GM23338 (cell line): ENCODE data around the gene LACRT. TPM values are rescaled to one million over a fixed set of nuclear protein-coding genes. Genes with fewer than 3 reads are reported as not detected.

ENCODE experiments used
- ATAC-seq: fragments of 200-7000 bp; cut with Tn5 transposase; 3 replicates; pipeline ENCODE4 v1.9.1; 2020
- DNase-seq: peaks from one replicate; pipeline ENCODE4 v3.0.0-alpha.2; 2015; ENCODE audit warnings: low spot score
- H2AFZ ChIP-seq: fragments of 200-600 bp; sonication (generic); 2 replicates; pipeline ENCODE4 v1.8.0; 2016; ENCODE audit warnings: antibody characterized with exemption, mild to moderate bottlenecking, moderate library complexity
- H3F3A ChIP-seq: fragments of 200-600 bp; sonication (generic); replicated peaks from 2 replicates; pipeline ENCODE4 v1.8.0; 2017; ENCODE audit warnings: antibody characterized with exemption, mixed run types, low read depth
- H3K27ac ChIP-seq: fragments of 200-600 bp; sonication (generic); 2 replicates; pipeline ENCODE4 v1.6.1; 2016; ENCODE audit warnings: low read depth
- H3K27me3 ChIP-seq: fragments of 200-600 bp; sonication (generic); 2 replicates; pipeline ENCODE4 v1.8.0; 2016; ENCODE audit warnings: mild to moderate bottlenecking, mixed run types, moderate library complexity; ENCODE audit not compliant: insufficient read depth
- H3K36me3 ChIP-seq: fragments of 200-600 bp; sonication (generic); 2 replicates; pipeline ENCODE4 v1.8.0; 2016; ENCODE audit warnings: mild to moderate bottlenecking; ENCODE audit not compliant: insufficient read depth
- H3K4me1 ChIP-seq: fragments of 200-600 bp; sonication (generic); 2 replicates; pipeline ENCODE4 v1.8.0; 2016; ENCODE audit warnings: mild to moderate bottlenecking, moderate library complexity; ENCODE audit not compliant: insufficient read depth
- H3K4me2 ChIP-seq: fragments of 200-600 bp; sonication (generic); 2 replicates; pipeline ENCODE4 v1.7.1; 2017; ENCODE audit warnings: mixed run types
- H3K4me3 ChIP-seq: fragments of 200-600 bp; sonication (generic); 2 replicates; pipeline ENCODE4 v1.6.1; 2016; ENCODE audit warnings: mixed run types
- H3K79me2 ChIP-seq: fragments of 200-600 bp; sonication (generic); replicated peaks from 2 replicates; pipeline ENCODE4 v1.8.0; 2017; ENCODE audit warnings: mild to moderate bottlenecking; ENCODE audit not compliant: insufficient read depth
- H3K9me2 ChIP-seq: fragments of 200-600 bp; sonication (generic); 2 replicates; pipeline ENCODE4 v1.8.0; 2017; ENCODE audit not compliant: insufficient read depth
- H4K20me1 ChIP-seq: fragments of 200-600 bp; sonication (generic); replicated peaks from 2 replicates; pipeline ENCODE4 v1.8.0; 2017; ENCODE audit warnings: mild to moderate bottlenecking; ENCODE audit not compliant: insufficient read depth
- H3K27ac Mint-ChIP-seq: 2 replicates; pipeline ENCODE4 v1.8.0; 2020; ENCODE audit warnings: inconsistent platforms, mild to moderate bottlenecking, moderate library complexity, mixed read lengths
- H3K27me3 Mint-ChIP-seq: 3 replicates; pipeline ENCODE4 v1.8.0; 2022; ENCODE audit warnings: low read depth, mild to moderate bottlenecking, moderate library complexity, mixed read lengths, inconsistent platforms; ENCODE audit not compliant: insufficient read depth, poor library complexity
- H3K36me3 Mint-ChIP-seq: 3 replicates; pipeline ENCODE4 v1.8.0; 2021; ENCODE audit warnings: low read depth, mild to moderate bottlenecking, inconsistent platforms, moderate library complexity, mixed read lengths
- H3K4me1 Mint-ChIP-seq: 3 replicates; pipeline ENCODE4 v1.8.0; 2020; ENCODE audit warnings: mild to moderate bottlenecking, inconsistent platforms, mixed read lengths
- H3K4me3 Mint-ChIP-seq: 3 replicates; pipeline ENCODE4 v1.8.0; 2021; ENCODE audit warnings: moderate library complexity, mild to moderate bottlenecking, inconsistent platforms, mixed read lengths
- H3K9me3 Mint-ChIP-seq: 3 replicates; pipeline ENCODE4 v1.8.0; 2020; ENCODE audit warnings: moderate library complexity, mild to moderate bottlenecking, inconsistent platforms, mixed read lengths
- CREB1 ChIP-seq: fragments of 250-450 bp; sonication (Bioruptor Pico); IDR thresholded peaks from 2 replicates; pipeline ENCODE4 v1.5.0; 2020; ENCODE audit warnings: low read depth, mild to moderate bottlenecking, moderate library complexity
- EZH2 ChIP-seq: fragments of 200-600 bp; sonication (generic); IDR thresholded peaks from one replicate; pipeline ENCODE4 v1.8.0; 2017; ENCODE audit warnings: antibody characterized with exemption, mild to moderate bottlenecking, low read depth; ENCODE audit not compliant: unreplicated experiment
- EZH2phosphoT487 ChIP-seq: fragments of 200-600 bp; sonication (generic); IDR thresholded peaks from one replicate; pipeline ENCODE4 v1.8.1; 2018; ENCODE audit warnings: antibody characterized with exemption; ENCODE audit not compliant: unreplicated experiment
- POLR2AphosphoS5 ChIP-seq: IDR thresholded peaks from 2 replicates; pipeline ENCODE4 v1.6.1; 2016; ENCODE audit warnings: antibody characterized with exemption, low read depth
- REST ChIP-seq: IDR thresholded peaks from one replicate; pipeline ENCODE4 v1.6.1; 2018; ENCODE audit warnings: antibody characterized with exemption; ENCODE audit not compliant: unreplicated experiment
- STAT1 ChIP-seq: IDR thresholded peaks from one replicate; pipeline ENCODE4 v1.6.1; 2016; ENCODE audit warnings: antibody characterized with exemption; ENCODE audit not compliant: unreplicated experiment
- polyA plus RNA-seq: library from polyadenylated mRNA; unstranded; fragments of >200 nt; fragmentation: Nextera tagmentation; extraction: Ambion mirVana; gene quantifications from 2 replicates; pipeline ENCODE4 v1.2.1, GENCODE V29; 2016
- total RNA-seq: library from RNA; depleted of rRNA; stranded (reverse); fragments of >200 nt; shearing (Covaris generic); gene quantifications from 2 replicates; pipeline ENCODE4 v1.2.3, GENCODE V29; 2014
- TF ChIP-seq, protein P1 (sequence below), 2 experiments: fragments of 200-600 bp in 1 of 2; sonication (generic) in 1 of 2; conservative IDR thresholded peaks; 2 replicates each; pipeline versions ENCODE4 v1.5.1 to v1.6.1; 2016 to 2017; ENCODE audit warnings: antibody characterized with exemption in 2 of 2, low read depth in 2 of 2, mild to moderate bottlenecking in 2 of 2, moderate library complexity in 1 of 2

LACRT gene
- total and polyA plus RNA-seq, 2 experiments from 2014 or later: not detected

GRCh38 chr12:54653025-54653424, 18.3 kb upstream of the LACRT start (continued):
- no peak for TF ChIP-seq REST
- TF ChIP-seq, protein P1, sequence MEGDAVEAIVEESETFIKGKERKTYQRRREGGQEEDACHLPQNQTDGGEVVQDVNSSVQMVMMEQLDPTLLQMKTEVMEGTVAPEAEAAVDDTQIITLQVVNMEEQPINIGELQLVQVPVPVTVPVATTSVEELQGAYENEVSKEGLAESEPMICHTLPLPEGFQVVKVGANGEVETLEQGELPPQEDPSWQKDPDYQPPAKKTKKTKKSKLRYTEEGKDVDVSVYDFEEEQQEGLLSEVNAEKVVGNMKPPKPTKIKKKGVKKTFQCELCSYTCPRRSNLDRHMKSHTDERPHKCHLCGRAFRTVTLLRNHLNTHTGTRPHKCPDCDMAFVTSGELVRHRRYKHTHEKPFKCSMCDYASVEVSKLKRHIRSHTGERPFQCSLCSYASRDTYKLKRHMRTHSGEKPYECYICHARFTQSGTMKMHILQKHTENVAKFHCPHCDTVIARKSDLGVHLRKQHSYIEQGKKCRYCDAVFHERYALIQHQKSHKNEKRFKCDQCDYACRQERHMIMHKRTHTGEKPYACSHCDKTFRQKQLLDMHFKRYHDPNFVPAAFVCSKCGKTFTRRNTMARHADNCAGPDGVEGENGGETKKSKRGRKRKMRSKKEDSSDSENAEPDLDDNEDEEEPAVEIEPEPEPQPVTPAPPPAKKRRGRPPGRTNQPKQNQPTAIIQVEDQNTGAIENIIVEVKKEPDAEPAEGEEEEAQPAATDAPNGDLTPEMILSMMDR (conservative IDR thresholded peaks at IDR 0.05; ENCODE audit: low read depth in 2 of 2): no peak
- no peak for TF ChIP-seq CREB1 (CRISPR knock-in tag)
- no peak for TF ChIP-seq EZH2

DNA sequence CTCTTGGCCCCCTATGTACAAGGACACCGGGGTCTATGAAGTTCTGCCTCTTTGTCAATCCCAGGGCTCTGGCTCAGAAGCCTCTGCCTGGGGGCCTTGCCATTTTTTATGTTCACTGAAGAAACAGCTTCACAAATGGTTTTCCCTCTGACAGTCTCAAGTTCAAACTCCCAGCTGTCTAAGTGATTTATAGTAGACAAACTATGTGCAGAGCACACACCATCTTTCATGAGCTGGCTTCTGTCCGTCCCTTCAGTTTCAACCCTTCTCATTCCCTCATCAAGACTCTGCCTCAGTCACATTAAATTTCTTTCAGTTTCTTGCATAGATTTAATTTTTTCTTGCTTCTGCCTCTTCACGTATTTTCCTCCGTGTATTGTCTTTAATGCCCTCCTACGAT, 16.2 kb upstream of the LACRT start:
- H3K36me3 ChIP-seq: no peaks in the 10 kb centered on the region
- no peak overlapping the region for H3K4me3 ChIP-seq
- Mint-ChIP-seq H3K27ac (no peak overlapping the region), H3K4me1 (peaks cover 5% of the 10 kb centered on the region; the same call in 2 of the 3 replicates), H3K36me3 (no peaks in the 10 kb centered on the region), H3K9me3 (no peaks in the 10 kb centered on the region), H3K4me3 (no peak overlapping the region), H3K27me3 (no peaks in the 10 kb centered on the region)
- no peak overlapping the region for H3K4me2 ChIP-seq
- DNase-seq: no peak
- no peaks in the 10 kb centered on the region for H3K9me2 ChIP-seq
- no peaks in the 10 kb centered on the region for H3F3A ChIP-seq
- H2AFZ ChIP-seq: no peak overlapping the region
- no peaks in the 10 kb centered on the region for H3K79me2 ChIP-seq
- ATAC-seq: no peak
- no peak for TF ChIP-seq EZH2phosphoT487
- H3K27ac ChIP-seq: no peak overlapping the region
- H3K4me1 ChIP-seq: no peaks in the 10 kb centered on the region
- H3K27me3 ChIP-seq: no peaks in the 10 kb centered on the region
- H4K20me1 ChIP-seq: no peaks in the 10 kb centered on the region

DNA sequence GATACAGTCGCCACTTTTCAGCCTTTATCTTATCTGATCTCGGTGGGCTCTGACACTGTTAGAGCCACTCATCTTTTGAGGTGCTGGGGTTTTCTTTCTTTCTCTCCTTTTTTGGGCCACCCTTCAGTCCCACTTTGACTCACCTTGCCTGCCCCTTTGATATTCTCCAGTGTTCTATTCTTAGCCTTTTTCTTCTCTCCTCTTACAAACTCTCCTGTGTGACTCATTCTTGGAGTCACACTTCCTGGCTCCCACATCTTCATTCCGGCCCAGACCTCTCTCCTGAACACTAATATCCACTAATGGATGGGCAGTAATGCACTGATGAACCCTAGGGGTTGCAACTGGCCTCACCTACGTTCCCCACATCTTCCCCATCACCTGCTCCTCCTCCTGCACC, 15.7 kb upstream of the LACRT start:
- no peak overlapping the region for H3K4me3 ChIP-seq
- Mint-ChIP-seq H3K9me3 (no peaks in the 10 kb centered on the region), H3K36me3 (no peaks in the 10 kb centered on the region), H3K27me3 (no peaks in the 10 kb centered on the region), H3K4me1 (peaks cover 5% of the 10 kb centered on the region; the same call in 2 of the 3 replicates), H3K4me3 (no peak overlapping the region), H3K27ac (no peak overlapping the region)
- H3K27ac ChIP-seq: no peak overlapping the region
- no peaks in the 10 kb centered on the region for H3K27me3 ChIP-seq
- H3K79me2 ChIP-seq: no peaks in the 10 kb centered on the region
- ATAC-seq: no peak
- DNase-seq: no peak
- H2AFZ ChIP-seq: no peak overlapping the region
- no peaks in the 10 kb centered on the region for H3F3A ChIP-seq
- H3K36me3 ChIP-seq: no peaks in the 10 kb centered on the region
- no peak overlapping the region for H3K4me2 ChIP-seq
- no peaks in the 10 kb centered on the region for H4K20me1 ChIP-seq
- H3K4me1 ChIP-seq: no peaks in the 10 kb centered on the region
- H3K9me2 ChIP-seq: no peaks in the 10 kb centered on the region
- TF ChIP-seq POLR2AphosphoS5: no peak
- no peak for TF ChIP-seq STAT1
- TF ChIP-seq, protein P1 (conservative IDR thresholded peaks at IDR 0.05; ENCODE audit: low read depth in 2 of 2): no peak
